H1 (cell line): ENCODE data around the gene MCEE. TPM values are rescaled to one million over a fixed set of nuclear protein-coding genes. Genes with fewer than 3 reads are reported as not detected.

ENCODE experiments used
- CTCF ChIA-PET: fragments of 300-600 bp; sonication (Branson Sonifier 250); formaldehyde crosslinking; loops from one replicate; lab custom pipeline; 2021; ENCODE audit not compliant: partially characterized antibody; lab: Charles Lee
- POLR2A ChIA-PET: fragments of 300-600 bp; sonication (Branson Sonifier 250); formaldehyde crosslinking; loops from one replicate; lab custom pipeline; 2021; ENCODE audit warnings: inconsistent platforms; ENCODE audit not compliant: partially characterized antibody; lab: Charles Lee
- DNase-seq, 2 experiments: peaks; one replicate each; pipeline versions ENCODE4 v3.0.0 to v3.0.0-alpha.2; 2010 to 2022; ENCODE audit warnings: low spot score in 2 of 2, low read depth in 1 of 2, mixed read lengths in 1 of 2
- FAIRE-seq: peaks from 2 replicates; lab custom pipeline; 2011; peaks lifted over from hg19 to GRCh38; lab: Jason Lieb, UNC
- H2AFZ ChIP-seq: 2 replicates; pipeline ENCODE4 v1.8.1; 2012; ENCODE audit warnings: low read length, inconsistent platforms
- H2AK5ac ChIP-seq: 2 replicates; pipeline ENCODE4 v1.6.1; 2013; ENCODE audit warnings: low read depth, low read length
- H2BK120ac ChIP-seq: replicated peaks from 2 replicates; pipeline ENCODE3; 2013; ENCODE audit warnings: low read depth, low read length, inconsistent platforms
- H2BK12ac ChIP-seq: 2 replicates; pipeline ENCODE4 v1.6.1; 2013; ENCODE audit warnings: low read depth, low read length
- H2BK15ac ChIP-seq: 2 replicates; pipeline ENCODE4 v1.6.1; 2013; ENCODE audit warnings: low read length
- H2BK20ac ChIP-seq: 2 replicates; pipeline ENCODE4 v1.6.1; 2013; ENCODE audit warnings: low read length
- H2BK5ac ChIP-seq: 2 replicates; pipeline ENCODE4 v1.6.1; 2013; ENCODE audit warnings: low read depth, low read length
- H3K14ac ChIP-seq: 2 replicates; pipeline ENCODE4 v1.6.1; 2013; ENCODE audit warnings: inconsistent platforms; ENCODE audit not compliant: insufficient read length
- H3K18ac ChIP-seq: 2 replicates; pipeline ENCODE4 v1.6.1; 2013; ENCODE audit warnings: low read length; ENCODE audit errors: extremely low read depth
- H3K23ac ChIP-seq: 2 replicates; pipeline ENCODE4 v1.6.1; 2013; ENCODE audit warnings: inconsistent platforms; ENCODE audit not compliant: insufficient read length
- H3K23me2 ChIP-seq: 2 replicates; pipeline ENCODE4 v1.6.1; 2013; ENCODE audit warnings: low read depth, low read length
- H3K27ac ChIP-seq: 2 replicates; pipeline ENCODE4 v1.6.1; 2011; ENCODE audit warnings: low read depth, low read length, inconsistent platforms
- H3K27me3 ChIP-seq, 4 experiments: replicated peaks in 1 of 4; 1 replicate in 1 of 4; 2 replicates in 3 of 4; pipeline versions ENCODE4 v1.6.1 to v1.8.1; 2011 to 2013; ENCODE audit warnings: low read length in 3 of 4, mild to moderate bottlenecking in 3 of 4, inconsistent platforms in 2 of 4, mixed read lengths in 2 of 4, moderate library complexity in 1 of 4; ENCODE audit not compliant: control insufficient read depth in 3 of 4, insufficient read depth in 3 of 4; ENCODE audit errors: extremely low read depth in 1 of 4
- H3K36me3 ChIP-seq, 4 experiments: 2 replicates each; pipeline versions ENCODE4 v1.6.1 to v1.8.1; 2011 to 2013; ENCODE audit warnings: mild to moderate bottlenecking in 4 of 4, low read length in 3 of 4, moderate library complexity in 2 of 4, control low read depth in 1 of 4, inconsistent platforms in 1 of 4; ENCODE audit not compliant: insufficient read depth in 4 of 4, control insufficient read depth in 2 of 4
- H3K4ac ChIP-seq: replicated peaks from 2 replicates; pipeline ENCODE3; 2013; ENCODE audit warnings: low read length, low read depth, mixed read lengths, inconsistent platforms; ENCODE audit not compliant: insufficient read length
- H3K4me1 ChIP-seq, 4 experiments: replicated peaks in 1 of 4; 1 replicate in 1 of 4; 2 replicates in 3 of 4; pipeline versions ENCODE4 v1.6.1 to v1.8.1; 2011 to 2013; ENCODE audit warnings: low read length in 3 of 4, inconsistent platforms in 2 of 4, mixed read lengths in 1 of 4; ENCODE audit not compliant: insufficient read depth in 4 of 4, control insufficient read depth in 3 of 4
- H3K4me2 ChIP-seq, 2 experiments: 2 replicates each; pipeline versions ENCODE4 v1.6.1 to v1.8.1; 2011 to 2013; ENCODE audit warnings: low read depth in 2 of 2, low read length in 2 of 2, control low read depth in 1 of 2, inconsistent platforms in 1 of 2, mild to moderate bottlenecking in 1 of 2; ENCODE audit not compliant: insufficient read depth in 1 of 2
- H3K4me3 ChIP-seq, 4 experiments: fragments of 200-600, 300-600 bp in 1 of 4; sonication (generic), shearing (Covaris generic), sonication (Bioruptor Twin) in 1 of 4; 2 replicates each; pipeline versions ENCODE4 v1.5.1 to v1.8.1; 2011 to 2016; ENCODE audit warnings: low read length in 4 of 4, low read depth in 3 of 4, control low read depth in 2 of 4, inconsistent platforms in 2 of 4, mild to moderate bottlenecking in 2 of 4, mixed read lengths in 1 of 4, moderate library complexity in 1 of 4; ENCODE audit not compliant: insufficient read depth in 2 of 4; ENCODE audit errors: extremely low read depth in 1 of 4
- H3K56ac ChIP-seq: replicated peaks from 2 replicates; pipeline ENCODE3; 2013; ENCODE audit warnings: low read depth, mild to moderate bottlenecking, mixed read lengths, low read length, inconsistent platforms; ENCODE audit not compliant: insufficient read length
- H3K79me1 ChIP-seq: 2 replicates; pipeline ENCODE4 v1.6.1; 2013; ENCODE audit warnings: low read depth, low read length, control low read depth
- H3K79me2 ChIP-seq, 2 experiments: 2 replicates each; pipeline versions ENCODE4 v1.6.1 to v1.8.1; 2012 to 2013; ENCODE audit warnings: low read length in 2 of 2, mild to moderate bottlenecking in 2 of 2, inconsistent platforms in 1 of 2; ENCODE audit not compliant: insufficient read depth in 2 of 2, control insufficient read depth in 1 of 2
- H3K9ac ChIP-seq, 4 experiments: replicated peaks in 1 of 4; 1 replicate in 1 of 4; 2 replicates in 3 of 4; pipeline versions ENCODE4 v1.6.1 to v1.8.1; 2011 to 2013; ENCODE audit warnings: low read depth in 3 of 4, low read length in 3 of 4, control low read depth in 2 of 4, mild to moderate bottlenecking in 2 of 4, moderate library complexity in 2 of 4, inconsistent platforms in 1 of 4; ENCODE audit errors: extremely low read depth in 1 of 4
- H3K9me3 ChIP-seq, 2 experiments: 2 replicates each; pipeline versions ENCODE4 v1.6.1 to v1.8.1; 2012 to 2013; ENCODE audit warnings: mild to moderate bottlenecking in 2 of 2, moderate library complexity in 2 of 2, control low read depth in 1 of 2, inconsistent platforms in 1 of 2, low read depth in 1 of 2, low read length in 1 of 2, mixed read lengths in 1 of 2; ENCODE audit not compliant: insufficient read depth in 2 of 2
- H4K20me1 ChIP-seq, 2 experiments: replicated peaks in 1 of 2; 2 replicates each; pipeline versions ENCODE3 to v1.8.1; 2011 to 2013; ENCODE audit warnings: inconsistent platforms in 2 of 2, low read length in 2 of 2, mild to moderate bottlenecking in 1 of 2; ENCODE audit not compliant: insufficient read depth in 2 of 2, control insufficient read depth in 1 of 2
- H4K5ac ChIP-seq: 2 replicates; pipeline ENCODE4 v1.6.1; 2013; ENCODE audit warnings: low read length, low read depth, mixed read lengths, inconsistent platforms; ENCODE audit not compliant: insufficient read length
- H4K8ac ChIP-seq: 2 replicates; pipeline ENCODE4 v1.8.0; 2013; ENCODE audit warnings: mild to moderate bottlenecking, moderate library complexity, low read length, inconsistent platforms; ENCODE audit not compliant: insufficient read depth; ENCODE audit errors: extremely low read depth
- H4K91ac ChIP-seq: replicated peaks from 2 replicates; pipeline ENCODE3; 2013; ENCODE audit warnings: low read length, mixed read lengths, inconsistent platforms; ENCODE audit not compliant: insufficient read length
- BCL11A ChIP-seq, 2 experiments: IDR thresholded peaks; one replicate each; pipeline ENCODE4 v1.6.1; 2011; ENCODE audit warnings: low read depth in 2 of 2, low read length in 2 of 2, mild to moderate bottlenecking in 2 of 2
- CTBP2 ChIP-seq: IDR thresholded peaks from 2 replicates; pipeline ENCODE4 v1.7.0; 2011; ENCODE audit warnings: borderline replicate concordance, mild to moderate bottlenecking, moderate library complexity, mixed read lengths, low read length; ENCODE audit not compliant: insufficient read depth, insufficient read length
- CTCF ChIP-seq, 3 experiments: IDR thresholded peaks; 1 replicate in 2 of 3; 2 replicates in 1 of 3; pipeline versions ENCODE4 v1.5.1 to v1.6.1; 2011; ENCODE audit warnings: low read length in 3 of 3, mild to moderate bottlenecking in 3 of 3, inconsistent platforms in 2 of 3, low read depth in 1 of 3, moderate library complexity in 1 of 3; ENCODE audit not compliant: insufficient read depth in 1 of 3; ENCODE audit errors: control extremely low read depth in 1 of 3
- EGR1 ChIP-seq: IDR thresholded peaks from 2 replicates; pipeline ENCODE4 v1.6.1; 2011; ENCODE audit warnings: low read depth, low read length, borderline replicate concordance
- JUN ChIP-seq: IDR thresholded peaks from 2 replicates; pipeline ENCODE4 v1.6.1; 2011; ENCODE audit warnings: low read depth, mild to moderate bottlenecking, improper control_type of control experiment, low read length
- POU5F1 ChIP-seq: IDR thresholded peaks from 2 replicates; pipeline ENCODE4 v1.6.1; 2011; ENCODE audit warnings: low read depth, mild to moderate bottlenecking, low read length, moderate library complexity
- RXRA ChIP-seq: IDR thresholded peaks from 2 replicates; pipeline ENCODE4 v1.6.1; 2011; ENCODE audit warnings: low read depth, mild to moderate bottlenecking, low read length, moderate library complexity; ENCODE audit not compliant: insufficient read depth
- SP2 ChIP-seq: IDR thresholded peaks from 2 replicates; pipeline ENCODE4 v1.6.1; 2012; ENCODE audit warnings: mild to moderate bottlenecking, low read length, inconsistent platforms
- TAF7 ChIP-seq: optimal IDR thresholded peaks from 2 replicates; pipeline ENCODE3; 2011; ENCODE audit warnings: low read depth, mild to moderate bottlenecking, inconsistent platforms, low read length, moderate library complexity, borderline replicate concordance
- WGBS, 2 experiments: shearing (Covaris generic) in 1 of 2; methylation state at CpG; one replicate each; pipeline versions ENCODE4 v1.1.6 to v1.1.7; 2013 to 2015; ENCODE audit warnings: low lambda C conversion rate in 2 of 2, mixed read lengths in 2 of 2, inconsistent platforms in 1 of 2, low coverage in 1 of 2, missing lambda C conversion rate in 1 of 2; ENCODE audit not compliant: insufficient replicate concordance in 2 of 2, insufficient coverage in 1 of 2, insufficient read length in 1 of 2; ENCODE audit errors: extremely low coverage in 1 of 2, missing lambda C conversion rate in 1 of 2; 5-methylcytosine and 5-hydroxymethylcytosine counted together
- polyA plus RNA-seq, 7 experiments: library from polyadenylated mRNA; depleted of rRNA in 3 of 7; stranded (reverse) in 5 of 7; unstranded in 2 of 7; fragments of >200 nt in 5 of 7; fragments of 200-250 nt in 2 of 7; gene quantifications; 1 replicate in 5 of 7; 2 replicates in 1 of 7; 4 replicates in 1 of 7; pipeline versions ENCODE4 v1.2.1 to v1.2.3, GENCODE V29; 2011 to 2013; ENCODE audit warnings: missing spikeins in 2 of 7, mixed read lengths in 2 of 7
- total RNA-seq: library from RNA; stranded (reverse); fragmentation: NEBNext Ultra II Directional; extraction: Animal tissue kit (Norgen Biotek cat#: 25700); gene quantifications from 2 replicates; pipeline ENCODE4 v1.2.1, GENCODE V29; 2021

MCEE gene
- total and polyA plus RNA-seq, 2 of the 8 experiments (the other 6 are each of a cell fraction or from before 2014, with no cell fraction given), result 7.3 to 14.1 TPM

GRCh38 chr2:71071681-71072398 is 58.2 kb downstream of the MCEE start:
- CTCF ChIA-PET, result interaction anchor here (0.7 to 7.7 kb wide), 19 partner anchors 9 to 210 kb away, joined by 3 to 100 read pairs (median 3); no protein-coding TSS in a partner anchor
- Histone ChIP-seq H3K36me3 (peaks cover 9 to 21% (median 15%) of the 10 kb centered on the region in 4 experiments; a peak in 7 of 8 replicates), H3K23me2 (peaks cover 13% of the 10 kb centered on the region), H4K20me1 (peaks cover 0 to 9% of the 10 kb centered on the region in 2 experiments), H2BK120ac (no peak overlapping the region), H2BK20ac (no peak overlapping the region), H3K9ac (no peak overlapping the region), H4K8ac (no peak overlapping the region), H2BK15ac (no peak overlapping the region), H3K27ac (no peak overlapping the region), H3K56ac (no peak overlapping the region), H3K9me3 (no peaks in the 10 kb centered on the region), H3K4ac (no peak overlapping the region), H3K4me2 (no peak overlapping the region), H2BK12ac (no peak overlapping the region), H4K91ac (no peak overlapping the region), H2AK5ac (no peak overlapping the region), H3K23ac (no peak overlapping the region), H3K4me3 (no peak overlapping the region), H2BK5ac (no peak overlapping the region), H3K4me1 (peaks cover 0 to 6% (median 1%) of the 10 kb centered on the region in 4 experiments; a peak in 4 of 7 replicates), H3K27me3 (no peaks in the 10 kb centered on the region), H3K14ac (no peak overlapping the region), H3K18ac (no peak overlapping the region), H4K5ac (no peak overlapping the region), H3K79me2 (peaks cover 3 to 23% of the 10 kb centered on the region in 2 experiments; a peak in 3 of 4 replicates), H3K79me1 (peaks cover 3% of the 10 kb centered on the region; the same call in 1 of the 2 replicates), H2AFZ (no peak overlapping the region)
- WGBS, 2 experiments, result 86% methylated on average over 10 of the region's 14 CpGs; no CpG with 5 or more reads in 1 of the 2 experiments
- POLR2A ChIA-PET, result interaction anchor here (1.0 to 3.6 kb wide), 3 partner anchors 9 to 52 kb away, joined by 3 to 19 read pairs (median 3); no protein-coding TSS in a partner anchor
- no peak for DNase-seq
- no peak for FAIRE-seq
- TF ChIP-seq TAF7, result no peak
- TF ChIP-seq EGR1, result no peak
- TF ChIP-seq SP2, result no peak
- TF ChIP-seq JUN, result no peak
- TF ChIP-seq RXRA, result no peak
- no peak for TF ChIP-seq BCL11A (IDR thresholded peaks at IDR 0.05; ENCODE audit: low read depth in 2 of 2, low read length in 2 of 2)
- TF ChIP-seq POU5F1, result no peak
- no peak for TF ChIP-seq CTBP2
- TF ChIP-seq CTCF (IDR thresholded peaks at IDR 0.05; ENCODE audit: control extremely low read depth in 1 of 3, insufficient read depth in 1 of 3, low read depth in 1 of 3, low read length in 3 of 3), result peak in 2 of 3 experiments; percentile 20 to 28; a peak in 3 of 4 replicates
